Measurements from ENCODE around the gene ANKUB1. TPM values are rescaled to one million over a fixed set of nuclear protein-coding genes. Genes with fewer than 3 reads are reported as not detected.

ANKUB1 gene
- total RNA-seq, 4 donors from 2014 or later: not detected

DNA sequence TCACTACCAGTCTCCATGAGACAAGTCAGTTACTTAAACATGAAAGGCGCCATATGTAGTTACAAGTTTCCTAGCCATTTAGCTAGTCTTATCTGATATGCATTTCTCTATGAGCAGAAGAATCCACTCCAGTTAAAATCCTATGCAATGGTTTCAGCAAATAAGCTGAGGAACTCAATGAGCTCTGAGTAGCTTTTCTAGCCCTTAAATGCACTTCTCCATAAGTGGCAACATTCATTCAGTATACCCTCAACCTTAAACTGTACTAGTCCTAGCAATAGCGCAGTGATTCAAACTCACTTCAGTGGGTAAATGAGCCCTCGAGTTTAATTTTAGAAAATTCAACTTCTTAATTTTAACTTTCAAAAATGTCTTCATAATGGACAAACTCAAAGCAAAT is 47.7 kb downstream of the ANKUB1 start:
- WGBS, 2 donors: 96 to 97% methylated on average over 3 of the region's 3 CpGs
- Histone ChIP-seq H3K4me1 (no peaks in the 10 kb centered on the region), H3K9me3 (no peaks in the 10 kb centered on the region), H3K27me3 (no peaks in the 10 kb centered on the region), H3K27ac (no peak overlapping the region), H3K4me3 (replicated peaks in 1 of 3) (no peak overlapping the region), H3K36me3 (peaks cover 7 to 20% of the 10 kb centered on the region in 2 donors)
- TF ChIP-seq, protein P1, sequence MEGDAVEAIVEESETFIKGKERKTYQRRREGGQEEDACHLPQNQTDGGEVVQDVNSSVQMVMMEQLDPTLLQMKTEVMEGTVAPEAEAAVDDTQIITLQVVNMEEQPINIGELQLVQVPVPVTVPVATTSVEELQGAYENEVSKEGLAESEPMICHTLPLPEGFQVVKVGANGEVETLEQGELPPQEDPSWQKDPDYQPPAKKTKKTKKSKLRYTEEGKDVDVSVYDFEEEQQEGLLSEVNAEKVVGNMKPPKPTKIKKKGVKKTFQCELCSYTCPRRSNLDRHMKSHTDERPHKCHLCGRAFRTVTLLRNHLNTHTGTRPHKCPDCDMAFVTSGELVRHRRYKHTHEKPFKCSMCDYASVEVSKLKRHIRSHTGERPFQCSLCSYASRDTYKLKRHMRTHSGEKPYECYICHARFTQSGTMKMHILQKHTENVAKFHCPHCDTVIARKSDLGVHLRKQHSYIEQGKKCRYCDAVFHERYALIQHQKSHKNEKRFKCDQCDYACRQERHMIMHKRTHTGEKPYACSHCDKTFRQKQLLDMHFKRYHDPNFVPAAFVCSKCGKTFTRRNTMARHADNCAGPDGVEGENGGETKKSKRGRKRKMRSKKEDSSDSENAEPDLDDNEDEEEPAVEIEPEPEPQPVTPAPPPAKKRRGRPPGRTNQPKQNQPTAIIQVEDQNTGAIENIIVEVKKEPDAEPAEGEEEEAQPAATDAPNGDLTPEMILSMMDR (IDR thresholded peaks at IDR 0.05): no peak
- TF ChIP-seq POLR2A (IDR thresholded peaks at IDR 0.05): no peak
- intact Hi-C loops (cut with DNase I): no loop called here
- DNase-seq: no peak

DNA sequence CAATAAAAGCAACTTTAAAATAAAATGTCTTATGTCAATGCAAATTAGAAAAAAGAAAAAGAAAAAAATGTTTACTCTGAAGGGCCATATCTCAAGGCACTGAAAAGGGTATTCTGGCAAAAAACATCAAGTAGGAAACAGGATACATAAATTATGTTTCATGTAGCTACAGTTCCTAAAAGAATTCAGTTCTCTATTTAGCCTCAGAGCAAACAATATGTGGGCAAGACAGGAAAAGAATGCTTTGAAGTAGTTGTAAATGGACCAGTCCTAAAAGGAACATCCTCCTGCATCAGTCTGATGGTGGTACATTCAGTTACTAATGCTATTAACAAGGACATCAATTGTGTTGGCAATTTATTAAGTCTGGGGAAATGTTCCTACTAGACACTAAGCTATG is 48.2 kb downstream of the ANKUB1 start:
- Histone ChIP-seq H3K27me3 (no peaks in the 10 kb centered on the region), H3K4me3 (replicated peaks in 1 of 3) (no peak overlapping the region), H3K27ac (no peak overlapping the region), H3K9me3 (no peaks in the 10 kb centered on the region), H3K36me3 (peaks cover 7 to 24% of the 10 kb centered on the region in 2 donors), H3K4me1 (no peaks in the 10 kb centered on the region)
- TF ChIP-seq POLR2A (IDR thresholded peaks at IDR 0.05): no peak
- TF ChIP-seq, protein P1 (IDR thresholded peaks at IDR 0.05): no peak
- intact Hi-C loops (cut with DNase I): no loop called here
- no peak for DNase-seq

DNA sequence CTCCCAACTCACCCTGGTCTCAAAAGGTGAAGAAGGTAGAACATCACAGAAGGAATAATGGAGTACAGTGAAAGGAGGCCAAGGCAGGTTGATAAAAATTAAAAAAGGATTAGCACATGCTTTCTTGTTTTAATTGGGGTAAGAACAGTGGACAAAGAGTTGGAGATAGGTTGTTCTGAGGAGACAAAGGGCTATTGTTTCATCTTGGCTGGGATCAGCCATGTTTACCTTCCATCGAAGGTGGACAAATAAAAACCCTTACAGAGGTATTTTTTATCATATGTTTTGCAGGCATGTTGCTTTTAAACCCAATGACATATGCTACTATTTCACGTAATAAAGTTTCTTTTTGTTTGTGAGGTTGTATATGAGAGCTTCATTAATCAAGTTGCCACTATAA is 53.0 kb downstream of the ANKUB1 start:
- H3K27me3 ChIP-seq: no peaks in the 10 kb centered on the region
- H3K4me3 ChIP-seq (replicated peaks in 1 of 3): no peak overlapping the region
- 71 to 73% methylated on average over 2 of the region's 2 CpGs for WGBS, 2 donors
- intact Hi-C loops (cut with DNase I): no loop called here
- no peak for DNase-seq
- H3K9me3 ChIP-seq: no peaks in the 10 kb centered on the region
- H3K27ac ChIP-seq: no peak overlapping the region
- TF ChIP-seq, protein P1 (IDR thresholded peaks at IDR 0.05): no peak
- TF ChIP-seq POLR2A (IDR thresholded peaks at IDR 0.05): no peak
- peaks cover 15 to 17% of the 10 kb centered on the region in 2 donors for H3K4me1 ChIP-seq
- peaks cover 7 to 17% of the 10 kb centered on the region in 2 donors for H3K36me3 ChIP-seq

DNA sequence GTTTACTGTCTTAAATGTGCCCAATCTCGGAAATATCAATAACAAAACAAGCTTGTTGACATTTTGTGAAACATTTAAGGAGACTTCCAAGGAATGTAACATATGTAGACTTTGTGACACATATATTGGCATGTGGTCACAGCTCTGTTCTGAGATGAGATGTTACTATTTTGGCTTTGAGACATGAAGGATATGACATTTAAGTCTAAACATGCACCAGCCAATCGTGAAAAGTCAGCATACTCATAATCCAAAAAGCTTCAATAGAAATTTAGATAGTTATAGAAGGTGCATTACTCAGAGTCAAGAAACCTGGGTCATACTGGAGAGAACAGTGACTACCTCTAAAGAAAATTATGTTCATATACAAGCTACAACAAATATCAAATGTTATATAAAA is 53.5 kb downstream of the ANKUB1 start:
- Histone ChIP-seq H3K4me3 (replicated peaks in 1 of 3) (no peak overlapping the region), H3K36me3 (peaks cover 7 to 17% of the 10 kb centered on the region in 2 donors), H3K9me3 (no peaks in the 10 kb centered on the region), H3K27me3 (no peaks in the 10 kb centered on the region), H3K27ac (no peak overlapping the region), H3K4me1 (peaks cover 15 to 17% of the 10 kb centered on the region in 2 donors)
- intact Hi-C loops (cut with DNase I): no loop called here
- WGBS, 2 donors: 96 to 99% methylated on average over 2 of the region's 2 CpGs
- DNase-seq: no peak
- TF ChIP-seq POLR2A (IDR thresholded peaks at IDR 0.05): no peak
- TF ChIP-seq, protein P1 (IDR thresholded peaks at IDR 0.05): no peak

DNA sequence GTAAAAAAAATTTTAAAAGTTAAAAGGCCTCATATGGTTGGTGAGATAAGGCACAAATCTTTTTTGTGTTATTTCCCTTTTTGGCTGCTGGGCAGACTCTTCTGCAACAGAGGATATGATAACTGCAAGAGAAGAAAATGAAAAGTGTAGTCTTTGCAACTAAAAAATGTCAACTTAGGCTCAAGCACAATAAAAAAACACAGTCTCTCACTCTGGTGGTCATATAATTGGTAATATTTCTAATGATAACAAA is 55.5 kb downstream of the ANKUB1 start:
- DNase-seq: no peak
- TF ChIP-seq, protein P1 (IDR thresholded peaks at IDR 0.05): no peak
- TF ChIP-seq POLR2A (IDR thresholded peaks at IDR 0.05): no peak
- Histone ChIP-seq H3K27ac (peak overlapping the region; percentile 9 to 76 (median 61)), H3K4me3 (replicated peaks in 1 of 3) (no peak overlapping the region), H3K36me3 (peaks cover 7 to 17% of the 10 kb centered on the region in 2 donors), H3K9me3 (no peaks in the 10 kb centered on the region), H3K27me3 (no peaks in the 10 kb centered on the region), H3K4me1 (peaks cover 15 to 17% of the 10 kb centered on the region in 2 donors)
- intact Hi-C loops (cut with DNase I): no loop called here

All from thyroid gland (tissue), 4 donors.